SK-N-SH (cell line): ENCODE measurements around the gene POFUT2.

Experiments used
- CTCF ChIP-seq: fragments of 200-600 bp; sonication (generic); IDR thresholded peaks from 2 replicates; pipeline ENCODE4 v1.6.1; 2017; ENCODE audit warnings: antibody characterized with exemption, mild to moderate bottlenecking, moderate library complexity
- ELF1 ChIP-seq: IDR thresholded peaks from 2 replicates; pipeline ENCODE4 v1.4.0; 2012
- EP300 ChIP-seq, 2 experiments: IDR thresholded peaks; 2 replicates each; pipeline versions ENCODE4 v1.4.0 to v1.6.1; 2012; ENCODE audit warnings: borderline replicate concordance in 1 of 2, low read depth in 1 of 2, low read length in 1 of 2
- IRF3 ChIP-seq: fragments of 150-350 bp; IDR thresholded peaks from 2 replicates; pipeline ENCODE4 v1.6.1; 2016; ENCODE audit warnings: mild to moderate bottlenecking, low read depth, low read length
- MXI1 ChIP-seq: IDR thresholded peaks from 2 replicates; pipeline ENCODE4 v1.6.1; 2012; ENCODE audit warnings: mild to moderate bottlenecking, low read depth, low read length, improper control_type of control experiment
- NRF1 ChIP-seq: IDR thresholded peaks from 2 replicates; pipeline ENCODE4 v1.6.1; 2012; ENCODE audit warnings: low read depth, mild to moderate bottlenecking, low read length
- POLR2AphosphoS5 ChIP-seq: IDR thresholded peaks from 2 replicates; pipeline ENCODE4 v1.6.1; 2012; ENCODE audit warnings: low read depth, low read length
- RAD21 ChIP-seq: IDR thresholded peaks from 2 replicates; pipeline ENCODE4 v1.6.1; 2012; ENCODE audit warnings: mild to moderate bottlenecking, low read length
- RCOR1 ChIP-seq: fragments of 150-350 bp; IDR thresholded peaks from 2 replicates; pipeline ENCODE4 v1.6.1; 2017; ENCODE audit warnings: antibody characterized with exemption, low read length
- RXRA ChIP-seq: IDR thresholded peaks from 2 replicates; pipeline ENCODE4 v1.4.0; 2012; ENCODE audit warnings: low read depth, mild to moderate bottlenecking, borderline replicate concordance
- TAF1 ChIP-seq: IDR thresholded peaks from 2 replicates; pipeline ENCODE4 v1.6.1; 2012; ENCODE audit warnings: low read depth, mild to moderate bottlenecking, low read length, moderate library complexity, borderline replicate concordance
- TEAD4 ChIP-seq: IDR thresholded peaks from 2 replicates; pipeline ENCODE4 v1.4.0; 2012; ENCODE audit warnings: mild to moderate bottlenecking, borderline replicate concordance; ENCODE audit not compliant: insufficient read depth
- USF1 ChIP-seq: IDR thresholded peaks from 2 replicates; pipeline ENCODE4 v1.4.0; 2012; ENCODE audit warnings: low read depth, borderline replicate concordance
- YY1 ChIP-seq: IDR thresholded peaks from 2 replicates; pipeline ENCODE4 v1.4.0; 2012; ENCODE audit warnings: low read depth, mild to moderate bottlenecking

GRCh38 chr21:45304945-45305344, 17.2 kb upstream of the POFUT2 start:
- TF ChIP-seq CTCF (no peak), USF1 (no peak), EP300 (IDR thresholded peaks at IDR 0.05; ENCODE audit: borderline replicate concordance in 1 of 2, low read depth in 1 of 2, low read length in 1 of 2) (no peak), MXI1 (no peak), IRF3 (no peak), RAD21 (no peak), NRF1 (no peak), POLR2AphosphoS5 (no peak), YY1 (no peak), RXRA (no peak), TEAD4 (no peak), RCOR1 (no peak), TAF1 (no peak), ELF1 (no peak)
